ENCODE data around the gene CDH4. TPM values are rescaled to one million over a fixed set of nuclear protein-coding genes. Genes with fewer than 3 reads are reported as not detected.

The CDH4 gene
- total RNA-seq, 1 donor from 2014 or later = 0.06 TPM

DNA sequence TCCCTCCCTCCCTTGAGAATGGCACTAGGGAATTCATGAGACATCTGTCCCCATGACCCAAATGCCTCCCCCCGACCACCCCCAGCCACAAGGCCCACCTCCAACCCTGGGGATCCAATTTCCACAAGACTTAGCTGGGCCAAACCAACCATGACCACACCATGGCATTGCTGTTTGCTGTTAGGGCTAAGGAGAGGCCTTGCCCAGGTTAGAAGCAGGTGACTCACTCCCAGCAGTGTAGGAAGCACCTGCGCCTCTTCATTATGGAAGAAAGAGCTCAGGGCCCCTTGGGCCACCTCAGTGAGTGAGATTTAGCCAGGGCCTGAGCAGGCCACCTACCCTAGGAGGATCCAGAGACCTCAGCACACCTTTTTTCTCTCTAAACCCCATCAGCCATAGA lies 475.7 kb downstream of the CDH4 start:
- intact Hi-C loops (cut with DNase I) = no loop called here
- TF ChIP-seq, protein P1, sequence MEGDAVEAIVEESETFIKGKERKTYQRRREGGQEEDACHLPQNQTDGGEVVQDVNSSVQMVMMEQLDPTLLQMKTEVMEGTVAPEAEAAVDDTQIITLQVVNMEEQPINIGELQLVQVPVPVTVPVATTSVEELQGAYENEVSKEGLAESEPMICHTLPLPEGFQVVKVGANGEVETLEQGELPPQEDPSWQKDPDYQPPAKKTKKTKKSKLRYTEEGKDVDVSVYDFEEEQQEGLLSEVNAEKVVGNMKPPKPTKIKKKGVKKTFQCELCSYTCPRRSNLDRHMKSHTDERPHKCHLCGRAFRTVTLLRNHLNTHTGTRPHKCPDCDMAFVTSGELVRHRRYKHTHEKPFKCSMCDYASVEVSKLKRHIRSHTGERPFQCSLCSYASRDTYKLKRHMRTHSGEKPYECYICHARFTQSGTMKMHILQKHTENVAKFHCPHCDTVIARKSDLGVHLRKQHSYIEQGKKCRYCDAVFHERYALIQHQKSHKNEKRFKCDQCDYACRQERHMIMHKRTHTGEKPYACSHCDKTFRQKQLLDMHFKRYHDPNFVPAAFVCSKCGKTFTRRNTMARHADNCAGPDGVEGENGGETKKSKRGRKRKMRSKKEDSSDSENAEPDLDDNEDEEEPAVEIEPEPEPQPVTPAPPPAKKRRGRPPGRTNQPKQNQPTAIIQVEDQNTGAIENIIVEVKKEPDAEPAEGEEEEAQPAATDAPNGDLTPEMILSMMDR (IDR thresholded peaks at IDR 0.05) = no peak
- Histone ChIP-seq H3K4me1 (no peaks in the 10 kb centered on the region), H3K36me3 (no peaks in the 10 kb centered on the region), H3K9me3 (no peaks in the 10 kb centered on the region), H3K27me3 (ENCODE audit: low read depth) (peaks cover 4% of the 10 kb centered on the region), H3K4me3 (no peak overlapping the region), H3K27ac (no peak overlapping the region)
- DNase-seq (peak; percentile 9), ATAC-seq (no peak)

DNA sequence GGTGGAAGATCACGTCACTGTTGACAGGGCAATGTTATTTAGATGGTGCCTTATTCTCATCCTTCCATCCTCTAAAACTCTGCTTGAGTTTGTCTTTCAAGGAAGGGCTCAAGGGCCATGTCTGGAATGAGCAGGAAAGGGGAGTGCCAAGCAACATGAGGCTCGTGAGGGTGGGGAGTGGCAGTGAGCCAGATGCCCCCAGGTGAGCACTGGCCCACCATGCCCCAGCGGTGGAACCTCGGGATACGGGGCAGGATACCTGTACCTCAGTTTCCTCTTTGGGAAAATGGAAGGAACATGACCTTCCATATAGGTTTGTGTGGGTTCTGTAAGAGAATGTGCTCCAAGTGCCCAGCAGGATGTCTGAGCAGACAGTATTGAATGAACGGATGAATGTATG lies 476.3 kb downstream of the CDH4 start:
- TF ChIP-seq, protein P1 (IDR thresholded peaks at IDR 0.05) = no peak
- ATAC-seq = no peak
- peak; percentile 26 for DNase-seq
- Histone ChIP-seq H3K36me3 (no peaks in the 10 kb centered on the region), H3K9me3 (no peaks in the 10 kb centered on the region), H3K27ac (no peak overlapping the region), H3K4me3 (no peak overlapping the region), H3K27me3 (ENCODE audit: low read depth) (peaks cover 4% of the 10 kb centered on the region), H3K4me1 (no peaks in the 10 kb centered on the region)
- intact Hi-C loops (cut with DNase I) = no loop called here

DNA sequence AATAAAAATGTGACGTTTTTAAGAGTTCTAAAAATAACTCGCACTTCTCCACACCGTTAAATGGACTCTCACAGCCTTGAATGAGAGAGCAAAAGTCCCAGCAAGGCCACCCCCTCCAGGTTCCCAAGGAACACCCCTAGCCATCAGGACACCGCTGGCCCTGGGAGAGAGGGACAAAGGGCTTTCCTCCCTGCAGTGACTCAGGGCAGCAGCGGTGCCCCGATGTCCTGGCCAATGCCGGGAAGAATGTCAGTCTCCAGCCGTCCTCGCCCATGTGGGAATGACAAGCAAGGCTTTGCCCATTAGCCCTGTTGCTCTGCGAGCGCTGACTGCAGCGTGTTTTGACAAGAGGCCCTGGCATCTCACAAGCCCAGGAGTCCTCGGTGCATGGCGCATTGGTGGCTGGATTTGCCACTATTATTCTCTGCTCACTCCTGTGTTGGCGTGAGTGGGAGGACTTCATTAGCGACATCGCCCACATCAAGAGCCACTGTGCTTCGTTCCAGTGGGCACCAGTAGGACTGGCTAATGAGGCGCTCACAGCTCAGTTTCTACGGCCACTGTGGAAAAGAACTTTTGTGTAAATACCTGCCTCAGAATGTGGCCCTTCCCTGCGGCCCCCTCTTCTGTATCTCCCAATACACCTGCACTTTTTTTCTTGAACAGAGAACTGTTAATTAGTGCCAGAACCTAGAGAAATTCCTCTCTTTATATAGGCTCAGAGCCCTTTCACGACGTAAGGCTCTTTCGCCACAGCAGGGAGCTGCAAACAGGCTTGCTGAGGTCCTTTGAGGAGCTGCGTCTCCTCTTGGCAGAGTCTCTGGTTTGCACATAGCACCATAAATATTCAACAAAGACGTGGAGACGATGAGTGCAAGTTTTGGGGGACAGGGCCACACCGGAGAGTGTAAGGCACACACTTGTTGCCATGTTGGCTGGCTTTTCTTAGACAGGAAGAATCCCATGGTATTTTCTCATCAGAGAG lies 477.0 kb downstream of the CDH4 start:
- Histone ChIP-seq H3K36me3 (no peaks in the 10 kb centered on the region), H3K4me3 (no peak overlapping the region), H3K9me3 (no peaks in the 10 kb centered on the region), H3K27ac (no peak overlapping the region), H3K27me3 (ENCODE audit: low read depth) (peaks cover 4% of the 10 kb centered on the region), H3K4me1 (no peaks in the 10 kb centered on the region)
- intact Hi-C loops (cut with DNase I) = no loop called here
- TF ChIP-seq, protein P1 (IDR thresholded peaks at IDR 0.05) = no peak
- peak; percentile 39 for DNase-seq
- no peak for ATAC-seq

DNA sequence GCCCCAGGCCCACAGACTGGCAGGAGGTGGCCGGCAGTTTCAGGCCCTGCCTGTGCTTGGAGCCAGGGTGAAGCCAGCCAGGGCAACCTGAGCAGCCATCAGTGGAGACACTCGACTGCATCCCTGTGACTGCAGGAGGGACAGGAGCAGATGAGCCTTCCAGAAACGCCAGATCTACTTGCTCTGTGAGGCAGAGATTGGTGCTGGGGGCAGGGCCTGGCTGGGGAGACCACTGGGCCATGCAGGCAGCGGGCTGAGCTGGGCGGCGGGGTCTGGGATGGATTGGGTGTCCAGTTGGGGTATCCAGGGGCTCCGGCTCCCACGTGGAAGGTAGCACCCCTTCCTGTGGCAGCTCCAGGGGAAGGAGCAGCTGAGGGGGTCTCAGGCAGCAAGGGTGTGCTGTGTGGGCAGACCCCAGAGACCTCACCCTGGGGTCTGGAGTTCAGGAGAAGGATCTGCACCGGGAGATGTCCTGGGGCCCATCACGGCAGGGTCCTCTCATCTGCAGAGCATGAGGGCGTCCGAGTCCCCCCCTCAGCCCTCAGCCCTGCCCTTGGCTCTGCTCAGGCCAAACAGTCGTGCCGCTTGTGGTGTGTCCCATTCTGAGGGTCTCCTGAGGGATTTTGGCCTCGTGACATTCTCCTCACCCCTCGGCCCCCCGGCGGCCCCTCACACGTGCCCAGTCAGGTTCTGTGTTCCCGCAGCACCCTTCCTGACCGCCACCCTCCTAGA lies 478.7 kb downstream of the CDH4 start:
- H3K4me1 ChIP-seq = no peaks in the 10 kb centered on the region
- ATAC-seq (no peak), DNase-seq (peak; percentile 32)
- peaks cover 4% of the 10 kb centered on the region for H3K27me3 ChIP-seq (ENCODE audit: low read depth)
- no peaks in the 10 kb centered on the region for H3K36me3 ChIP-seq
- no peak overlapping the region for H3K4me3 ChIP-seq
- TF ChIP-seq, protein P1 (IDR thresholded peaks at IDR 0.05) = no peak
- no peaks in the 10 kb centered on the region for H3K9me3 ChIP-seq
- intact Hi-C loops (cut with DNase I) = no loop called here
- no peak overlapping the region for H3K27ac ChIP-seq

GRCh38 chr20:61731363-61732181 lies 479.5 kb downstream of the CDH4 start:
- peaks cover 4% of the 10 kb centered on the region for H3K27me3 ChIP-seq (ENCODE audit: low read depth)
- intact Hi-C loops (cut with DNase I) = no loop called here
- ATAC-seq = no peak

More at GRCh38 chr20:61731363-61732181, 479.5 kb downstream of the CDH4 start:
- Histone ChIP-seq H3K36me3 (no peaks in the 10 kb centered on the region), H3K9me3 (no peaks in the 10 kb centered on the region), H3K4me3 (no peak overlapping the region), H3K4me1 (no peaks in the 10 kb centered on the region), H3K27ac (no peak overlapping the region)
- peak; percentile 23 for DNase-seq
- TF ChIP-seq, protein P1 (IDR thresholded peaks at IDR 0.05) = no peak
